Neural progenitor cell (in vitro differentiated cells): ENCODE results near the gene NCKAP1. TPM values are rescaled to one million over a fixed set of nuclear protein-coding genes. Genes with fewer than 3 reads are reported as not detected.
"Not testable (repeated sequence)": the region's sequence is repeated elsewhere in the genome, so short reads cannot be mapped to it uniquely, and the experiment has no call there.

Experiments used
- DNase-seq: peaks from one replicate; pipeline ENCODE4 v3.0.0-alpha.2; 2016; ENCODE audit warnings: low spot score
- H2AFZ ChIP-seq: fragments of 200-600 bp; sonication (generic); replicated peaks from 2 replicates; pipeline ENCODE4 v1.6.1; 2016; ENCODE audit warnings: antibody characterized with exemption
- H3F3A ChIP-seq: fragments of 200-600 bp; sonication (generic); 2 replicates; pipeline ENCODE4 v1.6.1; 2016; ENCODE audit warnings: antibody characterized with exemption, low read depth
- H3K27ac ChIP-seq: fragments of 200-600 bp; sonication (generic); 2 replicates; pipeline ENCODE4 v1.5.1; 2016; ENCODE audit warnings: mild to moderate bottlenecking
- H3K27me3 ChIP-seq: fragments of 200-600 bp; sonication (generic); 2 replicates; pipeline ENCODE4 v1.6.1; 2016; ENCODE audit warnings: mild to moderate bottlenecking, moderate library complexity
- H3K36me3 ChIP-seq: fragments of 200-600 bp; sonication (generic); 2 replicates; pipeline ENCODE4 v1.5.1; 2016
- H3K4me1 ChIP-seq: fragments of 200-600 bp; sonication (generic); 2 replicates; pipeline ENCODE4 v1.6.1; 2016; ENCODE audit warnings: mixed run types
- H3K4me2 ChIP-seq: fragments of 200-600 bp; sonication (generic); 2 replicates; pipeline ENCODE4 v1.6.1; 2016
- H3K4me3 ChIP-seq: fragments of 200-600 bp; sonication (generic); 2 replicates; pipeline ENCODE4 v1.5.1; 2016
- H3K79me2 ChIP-seq: fragments of 200-600 bp; sonication (generic); 2 replicates; pipeline ENCODE4 v1.6.1; 2016; ENCODE audit warnings: low read depth
- H3K9ac ChIP-seq: fragments of 200-600 bp; sonication (generic); 2 replicates; pipeline ENCODE4 v1.6.1; 2016
- H3K9me3 ChIP-seq: fragments of 200-600 bp; sonication (generic); 2 replicates; pipeline ENCODE4 v1.5.1; 2016; ENCODE audit warnings: low read depth
- H4K20me1 ChIP-seq: fragments of 200-600 bp; sonication (generic); 2 replicates; pipeline ENCODE4 v1.6.1; 2016; ENCODE audit warnings: low read depth
- H3K27ac Mint-ChIP-seq: 3 replicates; pipeline ENCODE4 v1.8.0; 2021; ENCODE audit warnings: mixed read lengths
- H3K27me3 Mint-ChIP-seq: 2 replicates; pipeline ENCODE4 v1.8.0; 2022; ENCODE audit warnings: low read depth, mild to moderate bottlenecking, inconsistent platforms, moderate library complexity, mixed read lengths; ENCODE audit not compliant: insufficient read depth
- H3K36me3 Mint-ChIP-seq: 3 replicates; pipeline ENCODE4 v1.8.0; 2021; ENCODE audit warnings: mixed read lengths
- H3K4me1 Mint-ChIP-seq: 3 replicates; pipeline ENCODE4 v1.8.0; 2021; ENCODE audit warnings: mixed read lengths
- H3K4me3 Mint-ChIP-seq: 3 replicates; pipeline ENCODE4 v1.8.0; 2021; ENCODE audit warnings: mild to moderate bottlenecking, moderate library complexity, mixed read lengths
- H3K9me3 Mint-ChIP-seq: 3 replicates; pipeline ENCODE4 v1.8.0; 2020; ENCODE audit warnings: mixed read lengths
- CTCF ChIP-seq: fragments of 200-600 bp; sonication (generic); IDR thresholded peaks from 2 replicates; pipeline ENCODE4 v1.5.1; 2017; ENCODE audit warnings: antibody characterized with exemption, mild to moderate bottlenecking
- EZH2 ChIP-seq: fragments of 200-600 bp; sonication (generic); IDR thresholded peaks from 2 replicates; pipeline ENCODE4 v1.6.1; 2017; ENCODE audit warnings: antibody characterized with exemption, mild to moderate bottlenecking, moderate library complexity
- EZH2phosphoT487 ChIP-seq: fragments of 200-600 bp; sonication (generic); IDR thresholded peaks from 2 replicates; pipeline ENCODE4 v1.6.1; 2017; ENCODE audit warnings: antibody characterized with exemption
- total RNA-seq: library from RNA; depleted of rRNA; stranded (reverse); fragments of >200 nt; gene quantifications from 2 replicates; pipeline ENCODE4 v1.2.3, GENCODE V29; 2015; ENCODE audit warnings: low replicate concordance

NCKAP1 gene
- total RNA-seq, 1 donor from 2014 or later: 164 TPM

- no peaks in the 10 kb centered on the region for H4K20me1 ChIP-seq
- no peaks in the 10 kb centered on the region for H3K79me2 ChIP-seq
- no peak for TF ChIP-seq EZH2phosphoT487
- no peak overlapping the region for H3K4me2 ChIP-seq
- H2AFZ ChIP-seq: no peak overlapping the region
- no peak overlapping the region for H3K4me3 ChIP-seq
- no peaks in the 10 kb centered on the region for H3K9me3 Mint-ChIP-seq
- H3K27me3 Mint-ChIP-seq: peaks cover 2% of the 10 kb centered on the region
- H3K9ac ChIP-seq: no peak overlapping the region
- H3K4me1 ChIP-seq: no peaks in the 10 kb centered on the region
- no peaks in the 10 kb centered on the region for H3K36me3 ChIP-seq
- no peaks in the 10 kb centered on the region for H3K27me3 ChIP-seq
- H3F3A ChIP-seq: no peaks in the 10 kb centered on the region
- H3K27ac Mint-ChIP-seq: no peak overlapping the region
- no peaks in the 10 kb centered on the region for H3K9me3 ChIP-seq
- DNase-seq: no peak
- H3K4me3 Mint-ChIP-seq: no peak overlapping the region
- peaks cover 11% of the 10 kb centered on the region for H3K4me1 Mint-ChIP-seq
- no peak overlapping the region for H3K27ac ChIP-seq
- peaks cover 2% of the 10 kb centered on the region for H3K36me3 Mint-ChIP-seq
Measured at GRCh38 chr2:182895798-182896197, 142.5 kb downstream of the NCKAP1 start.

GRCh38 chr2:182895169-182895568 is 143.1 kb downstream of the NCKAP1 start:
- Histone ChIP-seq H3K27ac (no peak overlapping the region), H2AFZ (no peak overlapping the region), H3K9ac (no peak overlapping the region), H3K4me2 (no peak overlapping the region), H3K27me3 (no peaks in the 10 kb centered on the region), H3K4me1 (no peaks in the 10 kb centered on the region), H3K79me2 (no peaks in the 10 kb centered on the region), H3K36me3 (no peaks in the 10 kb centered on the region), H4K20me1 (no peaks in the 10 kb centered on the region), H3K9me3 (no peaks in the 10 kb centered on the region), H3K4me3 (no peak overlapping the region), H3F3A (no peaks in the 10 kb centered on the region)
- Mint-ChIP-seq H3K4me3 (no peak overlapping the region), H3K27ac (no peak overlapping the region), H3K27me3 (peaks cover 2% of the 10 kb centered on the region), H3K4me1 (peaks cover 16% of the 10 kb centered on the region), H3K36me3 (peaks cover 2% of the 10 kb centered on the region), H3K9me3 (no peaks in the 10 kb centered on the region)
- DNase-seq: no peak
- no peak for TF ChIP-seq CTCF
- no peak for TF ChIP-seq EZH2phosphoT487
- no peak for TF ChIP-seq EZH2

- H3K36me3 ChIP-seq: no peaks in the 10 kb centered on the region
- DNase-seq: no peak
- H3K27ac ChIP-seq: no peak overlapping the region
- no peaks in the 10 kb centered on the region for H3K9me3 ChIP-seq
- no peak overlapping the region for H3K4me2 ChIP-seq
- Mint-ChIP-seq H3K9me3 (no peaks in the 10 kb centered on the region), H3K4me3 (no peak overlapping the region), H3K4me1 (peaks cover 20% of the 10 kb centered on the region), H3K27ac (no peak overlapping the region), H3K36me3 (no peaks in the 10 kb centered on the region), H3K27me3 (peaks cover 2% of the 10 kb centered on the region)
- no peak overlapping the region for H3K4me3 ChIP-seq
- H3K4me1 ChIP-seq: no peaks in the 10 kb centered on the region
- no peaks in the 10 kb centered on the region for H3K27me3 ChIP-seq
- no peaks in the 10 kb centered on the region for H3K79me2 ChIP-seq
- no peaks in the 10 kb centered on the region for H3F3A ChIP-seq
- H4K20me1 ChIP-seq: no peaks in the 10 kb centered on the region
- no peak overlapping the region for H3K9ac ChIP-seq
- no peak for TF ChIP-seq EZH2
- TF ChIP-seq EZH2phosphoT487: no peak
- no peak for TF ChIP-seq CTCF
- no peak overlapping the region for H2AFZ ChIP-seq
Measured at GRCh38 chr2:182894174-182894573, 144.1 kb downstream of the NCKAP1 start.

- H3K79me2 ChIP-seq: no peaks in the 10 kb centered on the region
- H3K36me3 ChIP-seq: no peaks in the 10 kb centered on the region
- no peaks in the 10 kb centered on the region for H3K27me3 ChIP-seq
- no peak overlapping the region for H3K4me3 ChIP-seq
- H3K27ac ChIP-seq: no peak overlapping the region
- no peaks in the 10 kb centered on the region for H3K9me3 Mint-ChIP-seq
- H4K20me1 ChIP-seq: no peaks in the 10 kb centered on the region
- no peak overlapping the region for H3K4me3 Mint-ChIP-seq
- H3K4me1 Mint-ChIP-seq: peaks cover 20% of the 10 kb centered on the region
- peaks cover 3% of the 10 kb centered on the region for H3K4me1 ChIP-seq
- H3K9me3 ChIP-seq: no peaks in the 10 kb centered on the region
- no peaks in the 10 kb centered on the region for H3F3A ChIP-seq
- TF ChIP-seq EZH2phosphoT487 (no peak), EZH2 (no peak), CTCF (no peak)
- no peaks in the 10 kb centered on the region for H3K36me3 Mint-ChIP-seq
- H3K4me2 ChIP-seq: no peak overlapping the region
- no peak overlapping the region for H2AFZ ChIP-seq
- DNase-seq: no peak
- peaks cover 2% of the 10 kb centered on the region for H3K27me3 Mint-ChIP-seq
- H3K9ac ChIP-seq: no peak overlapping the region
- no peak overlapping the region for H3K27ac Mint-ChIP-seq
Measured at GRCh38 chr2:182893666-182894065, 144.6 kb downstream of the NCKAP1 start.

- not testable (repeated sequence) for H3K4me2 ChIP-seq, H3K79me2 ChIP-seq, H2AFZ ChIP-seq, H3K4me3 Mint-ChIP-seq, H3K27ac ChIP-seq, H3K36me3 ChIP-seq, H3K27me3 Mint-ChIP-seq, H3K36me3 Mint-ChIP-seq, H3K27me3 ChIP-seq, DNase-seq, H3F3A ChIP-seq, H3K4me1 ChIP-seq, H3K9ac ChIP-seq, H3K9me3 Mint-ChIP-seq, H3K27ac Mint-ChIP-seq, H4K20me1 ChIP-seq, H3K9me3 ChIP-seq, H3K4me3 ChIP-seq
- H3K4me1 Mint-ChIP-seq: peaks cover 20% of the 10 kb centered on the region
Measured at GRCh38 chr2:182893035-182893434, 145.2 kb downstream of the NCKAP1 start.
